Keratinocyte (primary cell): Measurements from ENCODE around the gene KIF20A. TPM values are rescaled to one million over a fixed set of nuclear protein-coding genes. Genes with fewer than 3 reads are reported as not detected.

Source experiments
- DNase-seq: peaks from one replicate; pipeline ENCODE4 v3.0.0-alpha.2; 2011; ENCODE audit warnings: low read depth, missing footprints, low spot score
- FAIRE-seq: peaks from 2 replicates; lab custom pipeline; 2011; peaks lifted over from hg19 to GRCh38; lab: Jason Lieb, UNC
- H2AFZ ChIP-seq: 2 replicates; pipeline ENCODE4 v1.6.0; 2012; ENCODE audit warnings: low read length, control low read depth, inconsistent platforms; ENCODE audit not compliant: control insufficient read depth
- H3K27ac ChIP-seq: 2 replicates; pipeline ENCODE4 v1.5.1; 2011; ENCODE audit warnings: low read length; ENCODE audit not compliant: control insufficient read depth, insufficient read depth
- H3K27me3 ChIP-seq: 3 replicates; pipeline ENCODE4 v1.6.0; 2011; ENCODE audit warnings: low read length; ENCODE audit not compliant: control insufficient read depth, insufficient read depth; ENCODE audit errors: extremely low read depth
- H3K36me3 ChIP-seq, 2 experiments: 2 replicates in 1 of 2; 3 replicates in 1 of 2; pipeline ENCODE4 v1.5.1; 2011; ENCODE audit warnings: low read length in 2 of 2, mild to moderate bottlenecking in 1 of 2; ENCODE audit not compliant: control insufficient read depth in 2 of 2, insufficient read depth in 2 of 2; ENCODE audit errors: extremely low read depth in 1 of 2
- H3K4me1 ChIP-seq: 3 replicates; pipeline ENCODE4 v1.5.1; 2011; ENCODE audit warnings: low read length; ENCODE audit not compliant: control insufficient read depth, insufficient read depth; ENCODE audit errors: extremely low read depth
- H3K4me2 ChIP-seq: 3 replicates; pipeline ENCODE4 v1.6.0; 2011; ENCODE audit warnings: low read depth, low read length; ENCODE audit not compliant: control insufficient read depth, insufficient read depth; ENCODE audit errors: extremely low read depth
- H3K4me3 ChIP-seq, 3 experiments: fragments of 200-600 bp in 1 of 3; sonication (generic) in 1 of 3; 2 replicates in 2 of 3; 3 replicates in 1 of 3; pipeline ENCODE4 v1.5.1; 2011 to 2016; ENCODE audit warnings: low read length in 3 of 3, mild to moderate bottlenecking in 3 of 3, control low read depth in 2 of 3, inconsistent platforms in 1 of 3, low read depth in 1 of 3, mixed read lengths in 1 of 3, mixed run types in 1 of 3, moderate library complexity in 1 of 3; ENCODE audit not compliant: control insufficient read depth in 2 of 3, insufficient read depth in 2 of 3; ENCODE audit errors: extremely low read depth in 1 of 3
- H3K79me2 ChIP-seq: 2 replicates; pipeline ENCODE4 v1.6.0; 2012; ENCODE audit warnings: low read length; ENCODE audit not compliant: control insufficient read depth, insufficient read depth
- H3K9ac ChIP-seq: 3 replicates; pipeline ENCODE4 v1.6.0; 2011; ENCODE audit warnings: low read length; ENCODE audit not compliant: control insufficient read depth, insufficient read depth; ENCODE audit errors: extremely low read depth
- H3K9me1 ChIP-seq: 3 replicates; pipeline ENCODE4 v1.6.0; 2011; ENCODE audit warnings: low read length; ENCODE audit not compliant: control insufficient read depth, insufficient read depth; ENCODE audit errors: extremely low read depth
- H3K9me3 ChIP-seq: 2 replicates; pipeline ENCODE4 v1.5.1; 2012; ENCODE audit warnings: low read depth, low read length; ENCODE audit not compliant: control insufficient read depth
- H4K20me1 ChIP-seq: 3 replicates; pipeline ENCODE4 v1.6.0; 2011; ENCODE audit warnings: low read length; ENCODE audit not compliant: control insufficient read depth, insufficient read depth; ENCODE audit errors: extremely low read depth
- CTCF ChIP-seq, 3 experiments: IDR thresholded peaks in 1 of 3; conservative IDR thresholded peaks in 1 of 3; optimal IDR thresholded peaks in 1 of 3; 2 replicates in 2 of 3; 3 replicates in 1 of 3; pipeline versions ENCODE3 to v1.5.1; 2011; ENCODE audit warnings: low read length in 3 of 3, mild to moderate bottlenecking in 3 of 3, moderate library complexity in 2 of 3, control low read depth in 1 of 3, inconsistent platforms in 1 of 3; ENCODE audit not compliant: insufficient read depth in 2 of 3; ENCODE audit errors: extremely low read depth in 1 of 3
- EZH2 ChIP-seq: IDR thresholded peaks from one replicate; pipeline ENCODE4 v1.6.1; 2012; ENCODE audit warnings: inconsistent platforms, mild to moderate bottlenecking, low read length, moderate library complexity
- dilution Hi-C: fragments of 300-500 bp; cut with MboI; formaldehyde crosslinking; loops from one replicate; pipeline ENCODE4 v1.7.0; 2020; ENCODE audit warnings: low sequenced_read_pairs; ENCODE audit not compliant: extremely low pct_ligation_motif_present
- polyA plus RNA-seq, 5 experiments: library from polyadenylated mRNA; depleted of rRNA in 3 of 5; stranded (reverse) in 3 of 5; stranded (forward) in 1 of 5; unstranded in 1 of 5; fragments of >200 nt; gene quantifications; 1 replicate in 1 of 5; 2 replicates in 3 of 5; 3 replicates in 1 of 5; pipeline versions ENCODE4 v1.2.1 to v1.2.3, GENCODE V29; 2011 to 2012; ENCODE audit warnings: missing spikeins in 2 of 5, low read depth in 1 of 5, low replicate concordance in 1 of 5

The KIF20A gene
- polyA plus RNA-seq, 1 donor (not counting 4 experiments of a cell fraction or from before 2014, with no cell fraction given): 17.1 TPM

DNA sequence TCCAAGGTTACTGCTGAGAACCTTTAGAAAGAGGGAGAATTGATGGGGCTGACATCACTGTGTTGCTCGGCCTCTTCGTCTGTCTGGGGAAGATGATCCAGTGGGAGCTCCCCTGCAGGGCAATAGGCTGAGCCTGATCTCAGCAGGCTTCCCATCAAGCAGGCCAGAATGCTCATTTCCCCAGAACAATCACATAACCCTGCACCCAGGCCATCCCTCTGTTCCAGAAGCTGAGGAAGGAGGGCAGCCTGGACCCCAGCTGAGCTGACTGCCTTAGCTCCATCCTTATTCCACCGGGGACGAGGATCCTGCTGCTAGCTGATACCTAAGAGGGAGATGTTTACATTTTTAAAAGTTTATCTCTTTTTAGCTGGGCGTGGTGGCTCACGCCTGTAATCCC, 45.8 kb downstream of the KIF20A start:
- Histone ChIP-seq H3K4me2 (no peak overlapping the region), H3K9me3 (no peaks in the 10 kb centered on the region), H3K4me1 (no peaks in the 10 kb centered on the region), H3K79me2 (no peaks in the 10 kb centered on the region), H2AFZ (no peak overlapping the region), H3K27me3 (no peaks in the 10 kb centered on the region), H3K9me1 (no peaks in the 10 kb centered on the region), H3K27ac (no peak overlapping the region), H3K4me3 (no peak overlapping the region), H4K20me1 (no peaks in the 10 kb centered on the region), H3K36me3 (no peaks in the 10 kb centered on the region), H3K9ac (no peak overlapping the region)
- dilution Hi-C loops: no loop called here
- FAIRE-seq (no peak), DNase-seq (no peak)
- TF ChIP-seq EZH2 (no peak), CTCF (optimal IDR thresholded peaks at IDR 0.05 in 1 of 3, IDR thresholded peaks at IDR 0.05 in 1 of 3, conservative IDR thresholded peaks at IDR 0.05 in 1 of 3; ENCODE audit: extremely low read depth in 1 of 3, insufficient read depth in 2 of 3, low read length in 3 of 3) (no peak)

DNA sequence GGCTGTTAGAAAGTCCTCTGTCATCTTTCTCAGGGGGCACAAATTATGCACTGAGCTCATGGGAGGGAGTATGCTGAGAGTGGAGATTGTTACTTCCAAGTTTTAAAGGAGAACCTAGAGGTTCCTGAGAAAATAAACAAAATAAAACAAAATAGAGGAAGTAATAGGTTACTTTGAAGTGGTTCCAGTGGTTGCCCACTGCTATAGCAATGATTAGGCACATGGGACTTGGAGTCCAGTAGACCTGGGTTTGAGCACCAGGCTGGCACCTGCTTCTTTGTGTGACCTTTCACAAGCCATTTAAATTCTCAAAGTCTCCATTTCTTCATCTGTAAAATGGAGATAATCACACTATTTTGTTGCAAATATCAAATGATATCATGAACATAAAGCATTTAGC, 48.0 kb downstream of the KIF20A start:
- no peak for TF ChIP-seq EZH2
- TF ChIP-seq CTCF (optimal IDR thresholded peaks at IDR 0.05 in 1 of 3, IDR thresholded peaks at IDR 0.05 in 1 of 3, conservative IDR thresholded peaks at IDR 0.05 in 1 of 3; ENCODE audit: extremely low read depth in 1 of 3, insufficient read depth in 2 of 3, low read length in 3 of 3): no peak
- Histone ChIP-seq H3K4me2 (no peak overlapping the region), H4K20me1 (no peaks in the 10 kb centered on the region), H3K4me1 (peaks cover 10% of the 10 kb centered on the region), H3K36me3 (no peaks in the 10 kb centered on the region), H3K4me3 (no peak overlapping the region), H3K9me1 (no peaks in the 10 kb centered on the region), H3K9ac (no peak overlapping the region), H3K27ac (no peak overlapping the region), H3K9me3 (no peaks in the 10 kb centered on the region), H3K27me3 (no peaks in the 10 kb centered on the region), H2AFZ (no peak overlapping the region), H3K79me2 (no peaks in the 10 kb centered on the region)
- FAIRE-seq (no peak), DNase-seq (no peak)
- dilution Hi-C loops: no loop called here
